Coronary artery (tissue), 2 donors: ENCODE data around the gene IPO7.

Experiments used
- DNase-seq: peaks from one replicate; pipeline ENCODE4 v3.0.0-alpha.2; 2017; ENCODE audit warnings: low spot score
- H3K27ac ChIP-seq, 2 donors: fragments of 200-600 bp; sonication (generic); one replicate each; pipeline ENCODE4 v1.5.1; 2016 to 2019
- H3K4me3 ChIP-seq: fragments of 200-600 bp; sonication (generic); 2 replicates; pipeline ENCODE4 v1.5.1; 2016; ENCODE audit warnings: mild to moderate bottlenecking, moderate library complexity
- TF ChIP-seq, protein P1 (sequence below): fragments of 200-600 bp; sonication (generic); IDR thresholded peaks from one replicate; pipeline ENCODE4 v1.5.1; 2019; ENCODE audit warnings: antibody characterized with exemption

The IPO7 gene

GRCh38 chr11:9362393-9362863 is 22.0 kb upstream of the IPO7 start:
- peak overlapping the region in 1 of 2 donors; percentile 99 for H3K27ac ChIP-seq
- no peak for DNase-seq
- TF ChIP-seq, protein P1, sequence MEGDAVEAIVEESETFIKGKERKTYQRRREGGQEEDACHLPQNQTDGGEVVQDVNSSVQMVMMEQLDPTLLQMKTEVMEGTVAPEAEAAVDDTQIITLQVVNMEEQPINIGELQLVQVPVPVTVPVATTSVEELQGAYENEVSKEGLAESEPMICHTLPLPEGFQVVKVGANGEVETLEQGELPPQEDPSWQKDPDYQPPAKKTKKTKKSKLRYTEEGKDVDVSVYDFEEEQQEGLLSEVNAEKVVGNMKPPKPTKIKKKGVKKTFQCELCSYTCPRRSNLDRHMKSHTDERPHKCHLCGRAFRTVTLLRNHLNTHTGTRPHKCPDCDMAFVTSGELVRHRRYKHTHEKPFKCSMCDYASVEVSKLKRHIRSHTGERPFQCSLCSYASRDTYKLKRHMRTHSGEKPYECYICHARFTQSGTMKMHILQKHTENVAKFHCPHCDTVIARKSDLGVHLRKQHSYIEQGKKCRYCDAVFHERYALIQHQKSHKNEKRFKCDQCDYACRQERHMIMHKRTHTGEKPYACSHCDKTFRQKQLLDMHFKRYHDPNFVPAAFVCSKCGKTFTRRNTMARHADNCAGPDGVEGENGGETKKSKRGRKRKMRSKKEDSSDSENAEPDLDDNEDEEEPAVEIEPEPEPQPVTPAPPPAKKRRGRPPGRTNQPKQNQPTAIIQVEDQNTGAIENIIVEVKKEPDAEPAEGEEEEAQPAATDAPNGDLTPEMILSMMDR, result no peak

DNA sequence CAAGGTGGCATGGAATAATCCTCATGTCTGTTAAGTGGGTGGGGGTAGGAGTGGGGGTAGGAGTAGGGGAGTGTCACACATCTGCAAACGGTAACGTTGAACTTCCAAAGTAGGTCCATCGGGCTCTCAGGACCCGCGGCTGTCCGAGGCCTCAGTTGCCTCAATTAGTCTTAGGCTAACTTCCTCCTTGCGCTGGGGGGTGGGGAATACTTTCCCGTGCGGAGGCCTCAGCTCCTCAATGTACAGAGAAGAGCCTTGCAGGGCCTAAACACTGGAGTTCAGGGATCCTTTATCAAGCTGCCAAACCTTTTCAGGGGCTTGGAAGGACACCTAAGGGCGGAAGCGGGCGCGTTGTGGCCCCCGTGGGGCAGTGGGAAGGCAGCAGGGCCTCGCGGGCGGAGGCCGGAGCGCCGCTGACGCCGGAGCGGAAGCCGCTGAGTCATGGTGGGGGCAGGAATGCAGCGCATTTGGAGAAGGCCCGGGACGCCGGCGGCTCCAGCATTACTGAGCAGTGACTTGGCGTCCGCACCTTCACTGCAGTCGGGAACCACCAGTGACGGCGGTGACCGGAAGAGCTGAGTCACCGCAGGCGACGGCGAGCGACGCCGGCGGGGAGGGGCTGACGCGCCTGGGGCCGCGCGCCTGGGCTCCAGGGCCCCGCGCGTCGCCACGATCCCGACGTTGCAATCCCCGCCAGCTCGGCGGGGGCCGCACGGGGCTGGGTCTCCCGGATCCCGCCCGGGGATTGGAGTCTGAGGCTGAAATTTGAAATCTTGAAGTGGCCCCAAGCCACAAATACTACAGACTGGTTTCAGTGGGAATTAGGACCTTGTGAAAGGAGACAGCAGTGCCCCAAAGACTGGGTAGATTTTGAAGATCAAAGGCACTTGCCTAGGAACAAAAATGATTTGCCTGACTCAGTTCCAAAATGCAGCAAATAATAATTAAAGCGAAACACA is 20.2 kb upstream of the IPO7 start:
- TF ChIP-seq, protein P1, result no peak
- peak overlapping the region; percentile 67 for H3K4me3 ChIP-seq
- peak overlapping the region; percentile 92 to 99 for H3K27ac ChIP-seq
- DNase-seq, result peak; percentile 98

More at GRCh38 chr11:9362393-9362863, 22.0 kb upstream of the IPO7 start:
- H3K4me3 ChIP-seq, result no peak overlapping the region

- TF ChIP-seq, protein P1, result no peak
- H3K4me3 ChIP-seq, result no peak overlapping the region
- no peak for DNase-seq
- no peak overlapping the region for H3K27ac ChIP-seq
Observed at GRCh38 chr11:9367551-9367950, 16.9 kb upstream of the IPO7 start.

- Histone ChIP-seq H3K27ac (no peak overlapping the region), H3K4me3 (no peak overlapping the region)
- TF ChIP-seq, protein P1, result no peak
- no peak for DNase-seq
Observed at GRCh38 chr11:9377036-9377435, 7.4 kb upstream of the IPO7 start.

DNA sequence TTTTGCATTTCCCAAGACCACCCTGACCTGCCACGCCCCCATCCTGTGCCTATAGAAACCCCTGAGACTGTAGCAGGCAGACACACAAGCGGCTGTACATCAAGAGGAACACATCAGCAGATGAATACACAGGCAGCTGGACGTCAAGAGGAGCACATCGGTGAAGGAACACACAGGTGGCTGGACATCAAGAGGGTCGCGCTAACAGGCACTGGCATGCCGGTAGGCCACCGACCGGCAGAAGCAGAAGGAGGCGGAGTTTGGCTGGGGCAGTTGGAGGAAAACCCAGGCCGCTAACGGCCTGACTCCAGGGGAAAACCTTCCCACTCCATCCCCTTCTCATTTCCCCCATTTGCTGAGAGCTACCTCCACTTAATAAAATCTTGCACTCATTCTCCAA is 5.4 kb upstream of the IPO7 start:
- no peak overlapping the region for H3K4me3 ChIP-seq
- no peak for DNase-seq
- TF ChIP-seq, protein P1, result no peak
- H3K27ac ChIP-seq, result no peak overlapping the region

DNA sequence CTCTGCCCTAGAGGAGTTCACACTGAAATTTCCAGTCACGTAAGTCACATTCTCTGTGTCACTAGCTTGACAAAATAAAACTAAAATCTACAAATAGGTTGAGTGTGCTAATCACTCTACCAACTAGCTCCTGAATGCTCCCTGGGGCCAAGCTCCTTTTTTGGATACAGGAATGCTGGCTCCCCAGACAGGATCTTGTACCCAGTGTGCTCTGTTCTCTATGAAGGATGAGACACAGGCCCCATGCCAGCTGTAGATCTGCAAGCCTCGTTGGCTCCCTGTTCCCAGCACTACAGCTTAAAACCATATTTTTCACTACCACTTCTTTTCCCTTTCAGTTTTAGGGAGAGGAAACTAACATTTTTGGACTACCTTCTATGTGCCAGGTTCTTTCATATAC is 3.7 kb upstream of the IPO7 start:
- TF ChIP-seq, protein P1, result no peak
- Histone ChIP-seq H3K4me3 (no peak overlapping the region), H3K27ac (peak overlapping the region; percentile 27 to 60)
- DNase-seq, result no peak
